Lower lobe of right lung (tissue), 2 donors: ENCODE results near the gene PPP2R2C. TPM values are rescaled to one million over a fixed set of nuclear protein-coding genes. Genes with fewer than 3 reads are reported as not detected.

Experiments used
- ATAC-seq, 2 donors: fragments of 200-7000 bp; cut with Tn5 transposase; one replicate each; pipeline ENCODE4 v1.9.1; 2020 to 2022; ENCODE audit warnings: mild to moderate bottlenecking in 2 of 2, moderate library complexity in 2 of 2
- DNase-seq: peaks from one replicate; pipeline ENCODE4 v3.0.0-alpha.2; 2020
- H3K27ac ChIP-seq: fragments of 200-600 bp; one replicate; pipeline ENCODE4 v1.8.0; 2022
- H3K27me3 ChIP-seq: fragments of 200-600 bp; one replicate; pipeline ENCODE4 v1.8.0; 2022; ENCODE audit warnings: low read depth
- H3K36me3 ChIP-seq: fragments of 200-600 bp; one replicate; pipeline ENCODE4 v1.8.0; 2022; ENCODE audit warnings: mild to moderate bottlenecking
- H3K4me1 ChIP-seq: fragments of 200-600 bp; one replicate; pipeline ENCODE4 v1.8.0; 2022
- H3K4me3 ChIP-seq: fragments of 200-600 bp; one replicate; pipeline ENCODE4 v1.8.0; 2022; ENCODE audit warnings: mild to moderate bottlenecking
- H3K9me3 ChIP-seq: fragments of 200-600 bp; one replicate; pipeline ENCODE4 v1.8.0; 2022
- intact Hi-C: fragments of 100-400 bp; cut with DNase I; formaldehyde crosslinking; loops from one replicate; pipeline ENCODE4 v1.11.0; 2022
- total RNA-seq: library from RNA; stranded (reverse); fragmentation: NEBNext Ultra II Directional; extraction: Animal tissue kit (Norgen Biotek cat#: 25700); gene quantifications from one replicate; pipeline ENCODE4 v1.2.1, GENCODE V29; 2021
- TF ChIP-seq, protein P1 (sequence below): fragments of 200-600 bp; IDR thresholded peaks from one replicate; pipeline ENCODE4 v1.8.0; 2022; ENCODE audit warnings: antibody characterized with exemption, mild to moderate bottlenecking
- donor health status: DM: no; HTN: yes; CAD: no; lungs with severe emphysema.

Gene PPP2R2C
- total RNA-seq, 1 donor from 2014 or later = not detected

DNA sequence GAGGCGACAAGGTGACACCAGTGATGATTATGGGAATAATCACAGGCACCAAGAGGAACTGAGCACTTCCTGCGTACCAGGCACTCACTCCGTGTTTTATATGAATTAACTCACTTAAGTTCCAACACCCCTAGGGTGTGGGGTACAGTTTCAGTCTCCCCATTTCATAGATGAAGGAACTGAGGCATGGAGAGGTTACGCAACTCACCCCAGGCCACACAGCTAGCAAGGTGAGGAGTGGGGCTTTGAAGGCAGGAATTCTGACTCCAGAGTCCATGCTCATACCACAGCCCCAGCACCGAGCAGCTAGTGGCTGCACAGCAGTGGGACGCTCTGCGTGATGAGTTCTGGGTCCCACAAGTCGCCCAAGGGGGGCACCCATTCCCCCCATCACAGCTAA is 29.9 kb downstream of the PPP2R2C start:
- intact Hi-C loops = no loop called here
- no peak for DNase-seq
- no peaks in the 10 kb centered on the region for H3K36me3 ChIP-seq
- no peak overlapping the region for H3K27ac ChIP-seq
- H3K4me3 ChIP-seq = no peak overlapping the region
- TF ChIP-seq, protein P1, sequence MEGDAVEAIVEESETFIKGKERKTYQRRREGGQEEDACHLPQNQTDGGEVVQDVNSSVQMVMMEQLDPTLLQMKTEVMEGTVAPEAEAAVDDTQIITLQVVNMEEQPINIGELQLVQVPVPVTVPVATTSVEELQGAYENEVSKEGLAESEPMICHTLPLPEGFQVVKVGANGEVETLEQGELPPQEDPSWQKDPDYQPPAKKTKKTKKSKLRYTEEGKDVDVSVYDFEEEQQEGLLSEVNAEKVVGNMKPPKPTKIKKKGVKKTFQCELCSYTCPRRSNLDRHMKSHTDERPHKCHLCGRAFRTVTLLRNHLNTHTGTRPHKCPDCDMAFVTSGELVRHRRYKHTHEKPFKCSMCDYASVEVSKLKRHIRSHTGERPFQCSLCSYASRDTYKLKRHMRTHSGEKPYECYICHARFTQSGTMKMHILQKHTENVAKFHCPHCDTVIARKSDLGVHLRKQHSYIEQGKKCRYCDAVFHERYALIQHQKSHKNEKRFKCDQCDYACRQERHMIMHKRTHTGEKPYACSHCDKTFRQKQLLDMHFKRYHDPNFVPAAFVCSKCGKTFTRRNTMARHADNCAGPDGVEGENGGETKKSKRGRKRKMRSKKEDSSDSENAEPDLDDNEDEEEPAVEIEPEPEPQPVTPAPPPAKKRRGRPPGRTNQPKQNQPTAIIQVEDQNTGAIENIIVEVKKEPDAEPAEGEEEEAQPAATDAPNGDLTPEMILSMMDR = no peak
- H3K4me1 ChIP-seq = no peaks in the 10 kb centered on the region
- no peak for ATAC-seq
- H3K9me3 ChIP-seq = no peaks in the 10 kb centered on the region
- no peaks in the 10 kb centered on the region for H3K27me3 ChIP-seq

DNA sequence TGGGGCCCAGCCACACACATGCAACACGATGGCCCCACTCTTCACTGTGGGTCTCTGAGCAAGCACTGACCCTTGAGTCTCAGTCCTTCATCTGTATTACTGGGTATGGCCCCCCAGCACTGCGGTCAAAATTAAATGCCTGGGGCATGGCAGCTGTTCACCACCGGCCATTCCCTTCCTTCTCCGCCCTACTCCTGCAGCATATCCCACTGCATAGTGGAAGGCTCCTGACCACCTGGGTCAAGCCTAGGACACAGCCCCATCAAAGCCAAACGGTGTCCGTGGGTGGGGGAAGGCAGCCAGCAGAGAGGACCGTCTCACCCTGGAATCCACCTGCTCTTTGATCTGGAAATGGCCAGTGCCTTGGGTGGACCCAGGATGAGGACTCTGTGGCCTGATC is 30.7 kb downstream of the PPP2R2C start:
- ATAC-seq = no peak
- Histone ChIP-seq H3K4me1 (no peaks in the 10 kb centered on the region), H3K9me3 (no peaks in the 10 kb centered on the region), H3K27me3 (no peaks in the 10 kb centered on the region), H3K27ac (no peak overlapping the region), H3K36me3 (no peaks in the 10 kb centered on the region), H3K4me3 (no peak overlapping the region)
- TF ChIP-seq, protein P1 = no peak
- intact Hi-C loops = no loop called here
- DNase-seq = no peak

DNA sequence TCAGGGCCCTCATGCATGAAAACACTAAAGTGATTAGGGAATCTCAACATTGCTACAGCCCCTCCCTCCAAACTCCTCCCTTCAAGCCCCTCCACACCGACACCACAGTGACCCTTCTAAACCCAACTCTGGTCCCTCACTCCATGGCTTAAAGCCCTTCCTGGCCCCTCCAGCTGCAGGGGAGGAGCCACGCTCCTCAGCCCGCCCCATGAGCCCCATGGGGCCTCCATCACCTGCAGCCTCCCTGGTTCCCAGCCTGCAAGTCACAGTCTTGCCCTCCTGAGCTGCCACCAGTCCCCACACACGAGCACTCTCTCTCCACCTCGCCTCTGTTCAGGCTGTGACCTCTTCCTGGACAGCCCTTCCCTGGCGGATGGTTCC is 31.2 kb downstream of the PPP2R2C start:
- TF ChIP-seq, protein P1 = no peak
- H3K4me3 ChIP-seq = no peak overlapping the region
- no peaks in the 10 kb centered on the region for H3K9me3 ChIP-seq
- no peaks in the 10 kb centered on the region for H3K27me3 ChIP-seq
- no peak for DNase-seq
- no peaks in the 10 kb centered on the region for H3K4me1 ChIP-seq
- no peak for ATAC-seq
- no peaks in the 10 kb centered on the region for H3K36me3 ChIP-seq
- intact Hi-C loops = no loop called here
- no peak overlapping the region for H3K27ac ChIP-seq

DNA sequence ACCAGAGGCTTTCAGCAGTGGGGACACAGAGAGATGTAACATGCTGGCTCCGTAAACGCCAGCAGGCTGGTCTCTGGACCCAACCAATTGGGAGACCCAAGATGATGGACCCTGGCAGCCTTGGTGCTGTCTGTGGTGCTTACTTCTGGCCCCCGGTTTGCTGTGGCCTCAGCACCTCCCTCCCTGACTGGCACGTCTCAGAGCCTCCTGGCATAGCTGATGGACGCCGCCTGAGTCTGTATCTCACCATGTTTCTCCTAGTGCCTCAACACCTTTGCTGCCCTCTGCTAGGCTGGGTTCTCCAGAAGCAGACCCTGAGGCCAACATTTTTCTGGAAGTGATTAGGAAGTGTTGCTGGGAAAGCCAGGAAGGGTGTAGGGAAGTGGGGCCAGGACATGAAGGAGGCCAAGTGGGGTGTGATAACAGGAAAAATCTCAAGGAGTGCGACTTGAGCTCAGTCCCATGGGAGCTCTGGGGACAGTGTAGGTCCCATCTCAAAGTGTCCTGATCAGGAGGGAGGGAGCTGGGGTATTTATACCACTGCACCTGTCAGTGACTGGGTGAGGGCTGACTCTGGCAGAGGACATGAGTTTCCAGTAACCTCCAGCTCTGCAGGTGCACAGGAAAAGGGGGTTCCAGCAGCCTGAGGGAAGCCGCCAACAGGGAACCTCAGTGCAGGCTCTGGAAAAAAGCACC is 31.8 kb downstream of the PPP2R2C start:
- H3K4me3 ChIP-seq = no peak overlapping the region
- ATAC-seq (no peak), DNase-seq (no peak)
- intact Hi-C loops = no loop called here
- no peaks in the 10 kb centered on the region for H3K27me3 ChIP-seq
- TF ChIP-seq, protein P1 = no peak
- H3K36me3 ChIP-seq = no peaks in the 10 kb centered on the region
- no peak overlapping the region for H3K27ac ChIP-seq
- no peaks in the 10 kb centered on the region for H3K4me1 ChIP-seq
- H3K9me3 ChIP-seq = no peaks in the 10 kb centered on the region

DNA sequence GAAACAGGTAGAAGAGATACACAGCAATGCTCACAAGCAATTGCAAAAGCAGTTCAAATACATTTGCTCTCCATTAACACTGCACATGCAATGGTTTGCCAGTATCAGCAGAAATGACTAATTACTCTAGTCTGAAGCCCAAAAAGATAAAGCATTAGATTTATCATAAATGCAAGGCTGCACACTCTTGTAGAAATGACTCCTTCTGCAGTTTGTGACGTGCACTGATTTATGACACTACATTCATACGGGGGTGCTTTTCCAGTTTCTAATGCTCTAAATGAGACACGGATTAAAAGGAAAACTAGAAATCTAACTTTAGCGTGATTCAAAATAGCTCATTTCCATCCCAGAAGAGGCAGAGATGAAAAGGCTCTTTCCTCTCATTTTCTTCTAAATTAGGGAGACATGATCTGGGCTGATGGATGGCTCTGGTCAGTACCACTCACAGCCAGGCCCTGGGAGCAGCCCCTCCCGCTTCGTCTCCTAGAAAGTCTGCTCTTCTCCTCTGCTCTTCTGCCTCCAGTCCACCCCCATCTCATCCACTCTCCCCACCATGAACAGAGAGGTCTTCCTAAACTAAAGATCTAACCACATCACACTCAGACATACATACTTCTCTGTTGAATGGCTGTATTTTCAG is 33.2 kb downstream of the PPP2R2C start:
- no peak for DNase-seq
- no peaks in the 10 kb centered on the region for H3K4me1 ChIP-seq
- TF ChIP-seq, protein P1 = no peak
- H3K4me3 ChIP-seq = no peak overlapping the region
- ATAC-seq = no peak
- no peaks in the 10 kb centered on the region for H3K27me3 ChIP-seq
- peaks cover 10% of the 10 kb centered on the region for H3K9me3 ChIP-seq
- intact Hi-C loops = no loop called here
- H3K36me3 ChIP-seq = no peaks in the 10 kb centered on the region
- H3K27ac ChIP-seq = no peak overlapping the region
